Vagina (tissue), 2 donors: Measurements from ENCODE around the gene TMBIM6.

Experiments
- CTCF ChIP-seq, 3 experiments: fragments of 450-650 bp in 2 of 3; fragments of 200-600 bp in 1 of 3; sonication (generic) in 1 of 3; IDR thresholded peaks; one replicate each; pipeline ENCODE4 v1.5.1; 2017 to 2019; ENCODE audit warnings: antibody characterized with exemption in 3 of 3, mild to moderate bottlenecking in 2 of 3, moderate library complexity in 2 of 3
- POLR2AphosphoS5 ChIP-seq, 2 donors: sonication (generic); formaldehyde crosslinking; IDR thresholded peaks; one replicate each; pipeline ENCODE4 v1.9.0; 2017; ENCODE audit warnings: antibody characterized with exemption in 2 of 2, mild to moderate bottlenecking in 2 of 2, low read depth in 1 of 2; ENCODE audit not compliant: insufficient read depth in 1 of 2

- TF ChIP-seq CTCF (IDR thresholded peaks at IDR 0.05) (no peak), POLR2AphosphoS5 (IDR thresholded peaks at IDR 0.05; ENCODE audit: insufficient read depth in 1 of 2, low read depth in 1 of 2) (no peak)
These were observed 50.3 kb downstream of the TMBIM6 start for GRCh38 chr12:49791700-49792099.
